Neuron (in vitro differentiated cells): ENCODE data around the gene FUT9.
"Not testable (repeated sequence)": the region's sequence is repeated elsewhere in the genome, so short reads cannot be mapped to it uniquely, and the experiment has no call there.

ENCODE experiments used
- H2AFZ ChIP-seq: one replicate; pipeline ENCODE4 v1.6.1; 2013; ENCODE audit warnings: low read depth, mild to moderate bottlenecking, inconsistent platforms, low read length, moderate library complexity
- H3K27me3 ChIP-seq: one replicate; pipeline ENCODE4 v1.6.1; 2013; ENCODE audit warnings: low read length; ENCODE audit not compliant: insufficient read depth
- H3K36me3 ChIP-seq: one replicate; pipeline ENCODE4 v1.6.1; 2013; ENCODE audit warnings: low read length; ENCODE audit not compliant: insufficient read depth
- H3K4me1 ChIP-seq: one replicate; pipeline ENCODE4 v1.6.1; 2013; ENCODE audit warnings: low read length; ENCODE audit not compliant: insufficient read depth
- H3K4me3 ChIP-seq: 2 replicates; pipeline ENCODE4 v1.5.1; 2013; ENCODE audit warnings: mild to moderate bottlenecking, low read length, moderate library complexity
- H3K9me3 ChIP-seq: one replicate; pipeline ENCODE4 v1.6.1; 2013; ENCODE audit warnings: low read length

FUT9 gene

GRCh38 chr6:96212066-96212465 is 196.3 kb downstream of the FUT9 start:
- no peaks in the 10 kb centered on the region for H3K9me3 ChIP-seq
- H3K36me3 ChIP-seq: no peaks in the 10 kb centered on the region
- no peaks in the 10 kb centered on the region for H3K27me3 ChIP-seq
- H2AFZ ChIP-seq: no peak overlapping the region
- no peak overlapping the region for H3K4me3 ChIP-seq
- no peaks in the 10 kb centered on the region for H3K4me1 ChIP-seq

GRCh38 chr6:96213784-96214183 is 198.0 kb downstream of the FUT9 start:
- Histone ChIP-seq H3K36me3 (no peaks in the 10 kb centered on the region), H3K4me1 (no peaks in the 10 kb centered on the region), H3K9me3 (no peaks in the 10 kb centered on the region), H2AFZ (no peak overlapping the region), H3K4me3 (no peak overlapping the region), H3K27me3 (no peaks in the 10 kb centered on the region)

- H3K27me3 ChIP-seq: no peaks in the 10 kb centered on the region
- H3K4me1 ChIP-seq: no peaks in the 10 kb centered on the region
- no peaks in the 10 kb centered on the region for H3K9me3 ChIP-seq
- H3K36me3 ChIP-seq: no peaks in the 10 kb centered on the region
- no peak overlapping the region for H3K4me3 ChIP-seq
- H2AFZ ChIP-seq: no peak overlapping the region
Measured at GRCh38 chr6:96223695-96224094, 207.9 kb downstream of the FUT9 start.

GRCh38 chr6:96227135-96227534 is 211.4 kb downstream of the FUT9 start:
- Histone ChIP-seq H3K9me3 (no peaks in the 10 kb centered on the region), H2AFZ (no peak overlapping the region), H3K27me3 (no peaks in the 10 kb centered on the region), H3K36me3 (no peaks in the 10 kb centered on the region), H3K4me3 (no peak overlapping the region), H3K4me1 (no peaks in the 10 kb centered on the region)

GRCh38 chr6:96234444-96234843 is 218.7 kb downstream of the FUT9 start:
- H3K4me3 ChIP-seq: no peak overlapping the region
- H3K4me1 ChIP-seq: no peaks in the 10 kb centered on the region
- H3K9me3 ChIP-seq: no peaks in the 10 kb centered on the region
- H3K27me3 ChIP-seq: no peaks in the 10 kb centered on the region
- H3K36me3 ChIP-seq: no peaks in the 10 kb centered on the region
- H2AFZ ChIP-seq: no peak overlapping the region

DNA sequence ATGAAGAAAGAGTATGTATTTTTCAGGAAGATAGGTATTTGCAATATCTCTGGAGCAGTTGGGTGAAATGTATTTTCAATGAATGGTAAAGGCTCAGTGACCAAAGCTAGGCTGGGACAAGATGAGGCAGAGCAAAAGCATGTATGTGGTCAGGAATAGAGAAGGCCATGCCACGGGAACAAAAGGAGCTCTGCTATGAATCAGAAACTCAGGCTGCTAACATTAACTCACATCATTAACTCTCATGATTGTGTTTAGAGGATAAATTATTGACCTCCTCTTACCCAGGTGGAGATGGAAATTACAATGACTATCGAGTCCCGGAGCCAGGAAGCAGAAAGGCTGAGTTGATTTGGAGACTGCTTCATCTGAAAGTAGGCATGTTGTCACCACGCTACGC is 220.2 kb downstream of the FUT9 start:
- no peaks in the 10 kb centered on the region for H3K36me3 ChIP-seq
- no peaks in the 10 kb centered on the region for H3K4me1 ChIP-seq
- H3K4me3 ChIP-seq: no peak overlapping the region
- H3K9me3 ChIP-seq: no peaks in the 10 kb centered on the region
- H3K27me3 ChIP-seq: no peaks in the 10 kb centered on the region
- H2AFZ ChIP-seq: no peak overlapping the region

DNA sequence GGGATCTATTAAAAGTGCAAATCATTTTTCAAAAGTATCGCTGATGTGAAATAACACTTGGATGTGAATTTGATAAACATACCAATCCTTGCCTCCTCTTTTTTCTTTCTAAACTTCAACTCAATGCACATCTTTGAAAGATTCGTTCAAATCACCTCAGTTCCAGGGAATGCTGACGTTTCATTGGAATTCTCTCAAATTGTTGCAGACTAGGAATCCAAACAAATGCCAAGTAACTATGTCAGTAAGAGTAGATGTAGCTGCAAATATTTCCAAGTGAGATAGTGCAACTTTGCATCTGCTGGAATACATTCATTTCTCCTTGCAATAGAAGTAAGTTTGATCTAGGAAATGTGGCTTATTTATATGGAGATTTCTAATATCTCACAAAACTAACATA is 220.7 kb downstream of the FUT9 start:
- no peak overlapping the region for H3K4me3 ChIP-seq
- no peaks in the 10 kb centered on the region for H3K36me3 ChIP-seq
- H3K4me1 ChIP-seq: no peaks in the 10 kb centered on the region
- H3K27me3 ChIP-seq: no peaks in the 10 kb centered on the region
- no peak overlapping the region for H2AFZ ChIP-seq
- H3K9me3 ChIP-seq: no peaks in the 10 kb centered on the region

- Histone ChIP-seq H3K4me3 (no peak overlapping the region), H3K9me3 (no peaks in the 10 kb centered on the region), H3K36me3 (no peaks in the 10 kb centered on the region), H2AFZ (no peak overlapping the region), H3K4me1 (no peaks in the 10 kb centered on the region), H3K27me3 (no peaks in the 10 kb centered on the region)
Measured at GRCh38 chr6:96237638-96238347, 222.0 kb downstream of the FUT9 start.

DNA sequence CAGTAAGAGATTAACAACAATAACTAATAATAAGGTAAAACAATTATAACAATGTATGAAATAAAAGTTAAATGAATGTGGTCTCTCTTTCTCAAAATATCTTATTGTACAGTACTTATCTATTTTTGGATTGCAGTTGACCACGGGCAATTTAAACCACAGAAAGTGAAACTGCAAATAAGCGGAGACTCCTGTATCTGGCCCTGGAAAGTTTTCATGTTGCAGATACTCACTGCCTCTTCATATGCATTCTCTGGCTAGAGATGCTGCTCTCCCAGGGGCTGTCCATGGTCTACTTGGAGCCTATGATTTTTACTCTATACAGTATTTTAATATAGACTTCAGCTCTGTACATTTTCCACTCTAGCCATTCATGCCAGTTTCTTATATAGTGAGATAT is 230.8 kb downstream of the FUT9 start:
- H3K36me3 ChIP-seq: no peaks in the 10 kb centered on the region
- H3K27me3 ChIP-seq: no peaks in the 10 kb centered on the region
- H2AFZ ChIP-seq: no peak overlapping the region
- no peaks in the 10 kb centered on the region for H3K4me1 ChIP-seq
- H3K4me3 ChIP-seq: no peak overlapping the region
- H3K9me3 ChIP-seq: no peaks in the 10 kb centered on the region

GRCh38 chr6:96249755-96250154 is 234.0 kb downstream of the FUT9 start:
- H3K4me1 ChIP-seq: no peaks in the 10 kb centered on the region
- H2AFZ ChIP-seq: no peak overlapping the region
- H3K27me3 ChIP-seq: no peaks in the 10 kb centered on the region
- H3K36me3 ChIP-seq: no peaks in the 10 kb centered on the region
- no peak overlapping the region for H3K4me3 ChIP-seq
- H3K9me3 ChIP-seq: no peaks in the 10 kb centered on the region

DNA sequence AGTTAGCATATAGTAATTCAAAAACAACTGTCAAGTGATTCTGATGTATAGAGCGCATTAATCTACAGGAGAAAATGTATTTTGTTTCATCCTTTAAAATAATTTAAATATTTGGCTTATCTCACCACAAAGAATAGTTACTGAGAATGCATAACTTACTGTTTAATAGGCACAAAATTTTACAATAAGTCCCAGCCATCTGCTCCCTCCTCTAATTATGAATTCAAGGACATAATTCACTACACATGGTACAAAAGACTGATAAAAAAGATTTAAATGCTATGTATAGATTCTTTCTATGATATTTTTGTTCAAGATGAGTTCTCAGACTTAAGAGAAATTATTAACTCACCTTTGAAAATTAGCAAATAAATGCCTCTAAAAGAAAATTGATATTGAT is 242.0 kb downstream of the FUT9 start:
- Histone ChIP-seq H3K4me3 (no peak overlapping the region), H3K36me3 (no peaks in the 10 kb centered on the region)

GRCh38 chr6:96260787-96261430 is 245.1 kb downstream of the FUT9 start:
- not testable (repeated sequence) for H3K9me3 ChIP-seq, H3K4me3 ChIP-seq, H3K27me3 ChIP-seq, H3K36me3 ChIP-seq, H3K4me1 ChIP-seq, H2AFZ ChIP-seq

More for the DNA sequence above, 242.0 kb downstream of the FUT9 start:
- Histone ChIP-seq H3K4me1 (no peaks in the 10 kb centered on the region), H3K9me3 (no peaks in the 10 kb centered on the region), H2AFZ (no peak overlapping the region), H3K27me3 (no peaks in the 10 kb centered on the region)
